CD4-positive, alpha-beta T cell treated with Interleukin-6 for 4 hours (primary cell): ENCODE results near the gene SCGN.

Experiments used
- DNase-seq: peaks from one replicate; pipeline ENCODE4 v3.0.0-alpha.2; 2020; ENCODE audit warnings: mixed read lengths

Gene SCGN

DNA sequence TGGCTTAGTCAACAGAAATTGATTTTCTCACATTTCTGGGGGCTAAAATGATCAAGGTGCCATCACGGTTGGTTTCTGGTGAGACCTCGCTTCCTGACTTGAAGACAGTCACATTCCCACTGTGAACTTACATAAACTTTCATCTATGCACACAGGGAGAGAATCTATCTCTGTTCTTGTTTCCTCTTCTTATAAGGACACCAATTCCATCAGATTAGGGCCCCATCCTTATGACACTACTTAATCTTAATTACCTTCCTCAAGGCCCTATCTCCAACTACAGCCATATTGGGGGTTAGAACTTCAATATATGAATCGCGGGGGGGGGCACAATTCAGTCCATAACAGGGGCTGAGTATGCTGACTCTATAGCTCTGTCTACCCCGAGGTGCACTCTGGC lies 10.6 kb upstream of the SCGN start:
- DNase-seq, result no peak

DNA sequence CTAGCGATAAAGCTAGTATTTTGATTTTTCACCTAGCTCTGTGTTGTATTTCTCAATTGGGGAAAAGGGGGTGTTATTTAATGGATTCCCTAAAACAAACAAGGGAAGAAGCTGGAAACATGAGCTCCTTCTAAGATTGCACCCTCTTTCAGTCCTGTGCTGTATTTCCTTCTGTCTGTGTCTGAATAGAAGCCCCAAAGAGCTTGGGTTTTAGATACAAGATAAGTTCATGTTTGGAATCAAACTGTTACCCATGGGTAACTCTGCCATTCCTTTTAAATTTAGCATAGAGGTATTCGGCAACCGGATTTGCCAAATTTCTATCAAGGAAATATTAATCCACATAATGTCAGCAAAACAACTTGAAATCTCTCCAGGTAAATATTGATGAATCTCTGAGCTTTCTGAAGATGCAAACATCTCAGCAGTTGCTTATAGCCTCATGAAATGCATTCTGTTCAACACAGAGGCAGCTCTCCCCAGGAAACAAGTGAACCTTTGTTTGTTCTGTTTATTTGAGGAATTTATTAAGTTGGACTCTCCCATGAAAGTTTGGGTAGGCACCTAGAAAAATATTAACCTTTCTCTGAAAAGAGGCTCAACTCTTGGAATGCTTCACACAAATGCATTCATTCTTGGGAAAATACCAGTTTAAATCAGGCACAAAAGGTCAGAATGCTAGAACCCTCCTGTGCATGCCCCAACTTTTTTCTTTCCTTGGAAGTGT lies 9.9 kb upstream of the SCGN start:
- DNase-seq, result no peak

DNA sequence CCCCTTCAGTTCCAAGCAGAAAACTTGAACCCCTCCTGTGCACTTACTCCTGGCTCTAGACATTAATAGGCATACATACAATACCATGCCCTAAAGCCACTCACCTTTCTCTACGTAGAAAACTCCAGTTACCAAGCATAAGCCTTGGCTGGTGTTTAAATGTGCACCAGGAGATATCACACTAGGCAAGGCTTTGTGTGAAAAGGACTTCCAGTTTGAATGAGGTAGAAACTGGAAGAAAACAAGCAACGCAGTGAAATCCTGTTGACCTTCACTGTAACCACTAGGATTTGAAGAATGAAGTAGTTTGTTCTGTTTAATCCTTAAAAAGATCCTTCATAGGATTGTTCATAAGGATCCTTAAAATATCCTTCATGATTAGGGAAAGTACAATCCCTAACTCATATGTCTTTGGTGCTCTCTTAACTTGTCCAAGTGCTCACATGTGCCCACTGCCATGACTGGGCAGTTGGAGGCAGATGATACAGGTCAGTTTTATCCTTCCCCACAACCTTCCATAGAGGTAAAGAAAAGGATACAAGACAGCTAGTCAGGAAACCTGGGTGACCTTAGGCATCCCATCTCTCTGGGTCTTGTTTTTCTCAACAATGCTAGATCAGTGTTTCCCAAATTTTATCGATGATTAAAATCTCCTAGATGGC lies 9.2 kb upstream of the SCGN start:
- DNase-seq, result no peak

- no peak for DNase-seq
These were observed 6.1 kb upstream of the SCGN start for GRCh38 chr6:25645916-25646315.

DNA sequence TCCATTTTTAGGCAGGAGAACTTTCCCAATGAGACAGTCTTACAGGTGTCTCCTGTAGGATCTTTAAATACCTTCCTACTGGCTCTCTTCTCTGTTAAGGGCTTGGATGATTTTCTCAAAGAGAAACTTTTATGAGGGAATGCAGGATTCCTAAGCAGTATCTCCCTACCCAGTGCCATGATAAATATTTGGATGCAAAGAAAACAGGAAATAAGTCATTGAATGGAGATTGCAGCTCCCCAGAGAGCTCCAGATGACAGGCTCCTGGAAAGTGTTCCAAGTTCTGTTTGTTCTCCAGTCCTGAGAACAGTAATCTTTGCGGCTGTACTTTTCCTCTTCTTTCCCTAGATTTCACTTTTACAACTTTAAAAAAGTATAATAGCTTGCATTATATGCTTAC lies 2.4 kb upstream of the SCGN start:
- no peak for DNase-seq

- DNase-seq, result no peak
These were observed 3.7 kb downstream of the SCGN start for GRCh38 chr6:25655723-25656122.

- no peak for DNase-seq
These were observed 7.8 kb downstream of the SCGN start for GRCh38 chr6:25659633-25660368.

DNA sequence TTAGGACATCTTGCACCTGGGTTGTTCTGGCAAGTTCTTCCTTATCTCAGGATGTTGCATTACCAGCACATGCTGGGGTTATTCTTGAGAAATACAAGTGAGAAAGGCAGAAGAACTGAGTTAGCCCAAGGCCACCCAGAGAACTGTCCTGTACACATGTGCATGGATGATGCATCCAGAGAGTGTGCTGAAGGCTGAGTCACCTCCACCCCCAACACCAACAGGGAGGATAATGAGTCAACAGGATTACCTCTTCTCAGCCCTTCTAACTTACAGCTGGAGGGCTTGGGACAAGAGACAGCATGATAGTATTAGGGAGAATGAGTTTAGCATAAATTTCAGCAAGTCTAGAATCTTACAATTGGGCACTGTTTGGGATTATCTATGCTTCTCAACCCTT lies 8.5 kb downstream of the SCGN start:
- DNase-seq, result no peak

DNA sequence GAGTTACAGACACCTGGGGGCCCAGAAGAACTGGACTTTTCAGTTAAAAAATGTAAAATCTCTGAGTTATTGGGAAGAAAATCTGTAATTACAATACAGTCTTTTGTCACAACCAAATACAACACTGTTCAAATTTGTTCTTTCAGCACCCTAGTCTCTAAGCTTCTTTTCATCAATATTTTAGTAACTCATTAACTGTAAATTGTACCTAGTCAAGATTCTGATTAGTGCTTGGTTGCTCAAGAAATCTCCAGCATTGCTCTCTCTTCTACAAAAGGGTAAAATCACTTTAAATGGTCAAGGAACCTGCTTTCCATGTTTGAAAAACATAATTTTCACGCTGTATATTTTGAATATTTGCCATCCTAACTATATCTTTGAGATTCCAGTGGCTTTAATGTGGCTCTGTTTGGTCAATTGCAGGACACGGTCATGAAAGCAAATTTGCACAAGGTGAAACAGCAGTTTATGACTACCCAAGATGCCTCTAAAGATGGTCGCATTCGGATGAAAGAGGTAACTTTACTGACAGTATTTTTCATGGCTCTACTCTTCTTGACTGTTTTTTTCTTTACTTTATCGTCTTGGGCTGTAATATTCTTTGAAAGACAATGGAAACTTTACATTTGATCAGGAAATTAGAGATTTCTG lies 9.2 kb downstream of the SCGN start:
- DNase-seq, result no peak

- DNase-seq, result no peak
These were observed 13.4 kb downstream of the SCGN start for GRCh38 chr6:25665455-25665854.

GRCh38 chr6:25669413-25669812 lies 17.4 kb downstream of the SCGN start:
- DNase-seq, result no peak

DNA sequence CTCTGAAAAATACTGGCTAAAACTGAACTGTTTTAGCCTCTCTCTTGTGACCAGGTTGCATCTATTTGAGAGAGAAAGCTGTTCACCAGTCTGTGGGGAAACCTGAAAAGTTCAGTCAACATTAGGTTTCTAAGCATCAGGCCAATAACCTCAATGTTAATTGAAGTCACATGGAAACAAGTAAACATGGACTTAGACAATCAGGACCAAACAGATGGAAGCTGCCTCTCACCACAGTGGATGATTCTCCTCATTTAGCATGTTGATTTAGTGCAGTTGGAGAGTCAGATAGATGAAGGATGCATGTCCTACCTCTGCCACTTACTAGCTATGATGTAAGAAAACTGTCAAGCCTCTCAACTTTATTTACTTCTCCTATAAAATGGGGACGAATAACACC lies 18.2 kb downstream of the SCGN start:
- no peak for DNase-seq

DNA sequence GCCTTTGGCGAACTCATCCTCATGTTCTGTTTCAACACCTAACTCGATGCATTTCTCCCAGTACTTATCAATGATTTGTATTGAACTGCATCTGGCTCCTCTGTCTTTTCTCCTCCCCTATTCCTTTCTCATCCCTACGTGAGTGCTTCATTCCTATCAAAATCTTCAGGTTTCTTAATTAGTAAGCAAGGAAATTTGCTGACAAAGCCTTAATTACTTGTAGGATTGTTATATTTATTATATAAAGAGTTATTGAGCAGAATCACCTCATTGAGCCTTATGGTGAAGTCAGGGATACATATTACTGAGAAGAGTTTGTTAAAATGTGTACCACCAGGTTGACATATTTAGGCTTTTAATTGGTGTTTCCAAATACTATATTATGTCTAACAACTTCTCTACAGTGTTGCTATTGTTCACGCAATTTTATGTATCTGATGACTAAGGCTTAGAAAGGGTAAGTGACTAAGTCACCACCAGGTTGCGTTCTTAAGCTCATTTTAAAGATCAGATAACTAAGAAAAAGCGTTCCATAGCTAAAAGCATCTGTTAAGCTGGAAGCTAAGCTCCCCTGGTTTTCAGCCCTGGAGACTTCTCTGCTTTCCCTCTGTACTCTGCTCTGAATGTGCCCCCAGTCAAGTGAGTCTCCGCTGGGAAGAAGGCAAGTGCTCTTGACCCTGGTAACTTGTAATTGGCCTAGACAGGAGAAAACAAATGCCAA lies 18.9 kb downstream of the SCGN start:
- no peak for DNase-seq

GRCh38 chr6:25671652-25672051 lies 19.6 kb downstream of the SCGN start:
- DNase-seq, result no peak

- no peak for DNase-seq
These were observed 23.2 kb downstream of the SCGN start for GRCh38 chr6:25675167-25675566.

GRCh38 chr6:25676775-25677174 lies 24.8 kb downstream of the SCGN start:
- no peak for DNase-seq

- DNase-seq, result no peak
These were observed 29.8 kb downstream of the SCGN start for GRCh38 chr6:25681848-25682247.

- no peak for DNase-seq
These were observed 30.3 kb downstream of the SCGN start for GRCh38 chr6:25682324-25682723.

DNA sequence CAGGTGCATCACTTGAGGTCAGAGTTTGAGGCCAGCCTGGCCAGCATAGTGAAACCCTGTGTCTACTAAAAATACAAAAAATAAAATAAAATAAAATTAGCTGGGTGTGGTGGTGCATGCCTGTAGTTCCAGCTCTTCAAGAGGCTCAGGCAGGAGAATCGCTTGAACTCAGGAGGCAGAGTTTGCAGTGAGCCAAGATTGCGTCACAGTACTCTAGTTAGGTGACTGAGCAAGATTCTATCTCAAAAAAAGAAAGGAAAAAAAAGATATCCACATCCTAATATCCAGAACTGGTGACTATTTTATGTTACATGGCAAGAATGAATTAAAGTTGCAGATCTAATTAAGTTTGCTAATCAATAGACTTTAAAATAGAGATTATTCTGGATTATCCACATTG lies 32.5 kb downstream of the SCGN start:
- no peak for DNase-seq

DNA sequence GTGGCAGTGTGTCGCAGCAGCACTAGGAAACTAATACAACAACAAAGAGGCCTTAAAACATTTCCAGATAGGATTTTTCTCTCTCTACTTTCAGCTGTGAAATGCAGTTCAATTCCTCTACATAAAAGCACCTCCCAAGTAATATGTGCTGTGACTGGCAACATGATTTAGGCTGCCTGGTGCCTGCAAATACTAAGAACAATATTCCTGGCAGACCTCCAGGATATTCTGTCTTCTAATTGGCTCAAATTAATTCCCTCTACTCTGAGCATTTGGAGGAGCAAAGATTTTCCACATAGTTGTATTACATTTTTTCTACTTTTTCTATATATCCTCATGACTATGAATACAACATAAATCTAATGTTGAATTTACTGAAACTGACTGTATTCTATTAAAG lies 33.2 kb downstream of the SCGN start:
- no peak for DNase-seq

- no peak for DNase-seq
These were observed 33.9 kb downstream of the SCGN start for GRCh38 chr6:25685896-25686295.

DNA sequence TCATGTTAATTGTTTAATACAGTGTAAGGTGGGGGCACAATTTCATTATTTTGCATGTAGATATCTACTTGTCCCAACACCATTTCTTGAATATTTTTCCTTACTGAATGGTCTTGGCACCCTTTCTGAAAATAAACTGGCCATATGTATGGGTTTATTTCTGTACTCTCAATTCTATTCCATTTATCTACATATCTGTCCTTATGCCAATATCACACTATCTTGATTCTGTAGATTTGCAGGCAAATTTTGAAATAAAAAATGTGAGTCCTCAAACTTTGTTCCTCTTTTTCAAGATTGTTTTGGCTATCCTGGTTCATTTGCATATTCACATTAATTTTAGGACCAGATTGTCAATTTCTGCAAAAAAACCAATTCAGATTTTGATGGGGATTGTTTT lies 34.8 kb downstream of the SCGN start:
- no peak for DNase-seq

DNA sequence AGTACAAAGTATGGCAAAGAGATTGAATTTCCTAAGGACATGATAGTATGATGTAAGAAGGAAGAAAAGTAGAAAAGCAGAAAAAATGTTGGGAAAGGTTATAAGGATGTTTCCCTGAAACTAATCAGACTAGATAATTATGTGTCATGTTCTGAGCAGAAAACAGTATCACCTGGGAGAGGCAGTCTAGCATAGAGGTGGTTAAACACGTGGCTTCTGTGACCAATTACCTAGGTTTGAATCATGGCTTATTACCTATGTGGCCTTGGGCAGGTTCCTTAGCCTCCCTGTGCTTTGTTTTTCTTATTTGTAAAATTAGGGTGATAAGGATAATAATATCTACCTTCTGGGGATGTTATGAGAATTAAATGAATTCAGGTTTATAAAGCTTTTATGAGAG lies 38.0 kb downstream of the SCGN start:
- DNase-seq, result no peak
